HL-60 (cell line): ENCODE data around the gene MAEA.

Experiments
- DNase-seq, 2 experiments: peaks; one replicate each; pipeline ENCODE4 v3.0.0-alpha.2; 2010 to 2020; ENCODE audit warnings: low read depth in 1 of 2, low spot score in 1 of 2
- H3K27ac ChIP-seq: fragments of 250-450 bp; sonication (Bioruptor Pico); replicated peaks from 2 replicates; pipeline ENCODE4 v1.5.1; 2020; ENCODE audit warnings: mild to moderate bottlenecking, moderate library complexity
- H3K27me3 ChIP-seq: fragments of 250-450 bp; sonication (Bioruptor Pico); 2 replicates; pipeline ENCODE4 v1.5.1; 2021; ENCODE audit warnings: mild to moderate bottlenecking, moderate library complexity; ENCODE audit not compliant: insufficient read depth, poor library complexity, severe bottlenecking
- H3K4me3 ChIP-seq: replicated peaks from 2 replicates; pipeline ENCODE4 v1.5.1; 2011; ENCODE audit warnings: mild to moderate bottlenecking, control low read depth, low read length; ENCODE audit not compliant: insufficient read depth
- CTCF ChIP-seq: IDR thresholded peaks from one replicate; pipeline ENCODE4 v1.5.1; 2011; ENCODE audit warnings: low read length, control low read depth, inconsistent platforms; ENCODE audit not compliant: insufficient read depth
- GABPA ChIP-seq: IDR thresholded peaks from 2 replicates; pipeline ENCODE4 v1.6.1; 2012; ENCODE audit warnings: low read depth
- POLR2AphosphoS5 ChIP-seq: IDR thresholded peaks from 2 replicates; pipeline ENCODE4 v1.6.1; 2012; ENCODE audit warnings: low read depth
- REST ChIP-seq: IDR thresholded peaks from 2 replicates; pipeline ENCODE4 v1.6.1; 2012; ENCODE audit warnings: low read depth; ENCODE audit not compliant: insufficient replicate concordance
- SPI1 ChIP-seq: IDR thresholded peaks from 2 replicates; pipeline ENCODE4 v1.6.1; 2012; ENCODE audit warnings: low read depth, mild to moderate bottlenecking, borderline replicate concordance

The MAEA gene

GRCh38 chr4:1245481-1246051 lies 44.1 kb upstream of the MAEA start:
- Histone ChIP-seq H3K27me3 (no peaks in the 10 kb centered on the region), H3K4me3 (no peak overlapping the region), H3K27ac (peak overlapping the region; percentile 99)
- no peak for DNase-seq
- no peak for TF ChIP-seq REST
- no peak for TF ChIP-seq GABPA
- TF ChIP-seq CTCF = no peak
- TF ChIP-seq SPI1 = no peak
- TF ChIP-seq POLR2AphosphoS5 = no peak

- peak overlapping the region; percentile 99 for H3K27ac ChIP-seq
- H3K4me3 ChIP-seq = peak overlapping the region; percentile 65
These were observed 43.4 kb upstream of the MAEA start for GRCh38 chr4:1246111-1246881.

More at GRCh38 chr4:1246111-1246881, 43.4 kb upstream of the MAEA start:
- no peaks in the 10 kb centered on the region for H3K27me3 ChIP-seq
- peak in 1 of 2 experiments; percentile 21 for DNase-seq
- TF ChIP-seq GABPA = no peak
- no peak for TF ChIP-seq CTCF
- no peak for TF ChIP-seq SPI1
- TF ChIP-seq POLR2AphosphoS5 = no peak
- TF ChIP-seq REST = no peak
